Measurements from ENCODE around the gene GPALPP1. TPM values are rescaled to one million over a fixed set of nuclear protein-coding genes. Genes with fewer than 3 reads are reported as not detected.

Gene GPALPP1
- total RNA-seq, 1 donor from 2014 or later: 23.6 TPM

DNA sequence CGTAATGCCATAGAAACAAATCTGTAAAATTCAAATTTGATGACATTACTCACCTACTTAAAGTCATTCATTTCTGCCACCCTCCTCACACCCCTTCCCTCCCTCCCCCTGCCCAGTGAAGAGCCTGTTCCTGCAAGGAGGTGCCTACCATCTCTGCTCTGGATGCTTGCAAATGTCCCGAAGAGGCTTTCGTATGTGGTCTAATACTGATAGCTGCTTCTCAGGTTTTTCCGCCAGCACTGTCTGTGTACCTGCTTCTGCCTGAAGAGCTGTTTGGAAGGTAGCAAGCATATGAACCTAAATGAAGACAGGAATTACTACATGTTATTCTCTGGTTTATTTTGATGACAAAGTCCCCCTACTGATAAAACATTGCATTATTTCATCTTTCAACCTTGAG is 57.1 kb downstream of the GPALPP1 start:
- peak overlapping the region; percentile 53 for H3K4me3 ChIP-seq

GRCh38 chr13:45047394-45048310 is 58.3 kb downstream of the GPALPP1 start:
- H3K27ac ChIP-seq: no peak overlapping the region
- DNase-seq (peak; percentile 69), ATAC-seq (peak; percentile 92 to 95)
- no peaks in the 10 kb centered on the region for H3K27me3 ChIP-seq (ENCODE audit: low read depth)
- H3K4me3 ChIP-seq: peak overlapping the region; percentile 53
- H3K9me3 ChIP-seq: no peaks in the 10 kb centered on the region
- peaks cover 10% of the 10 kb centered on the region for H3K4me1 ChIP-seq
- intact Hi-C loops (cut with DNase I): loop anchor here (10.0 kb wide), 1 partner anchor 237 kb away; no protein-coding TSS in a partner anchor
- H3K36me3 ChIP-seq: no peaks in the 10 kb centered on the region
- TF ChIP-seq, protein P1, sequence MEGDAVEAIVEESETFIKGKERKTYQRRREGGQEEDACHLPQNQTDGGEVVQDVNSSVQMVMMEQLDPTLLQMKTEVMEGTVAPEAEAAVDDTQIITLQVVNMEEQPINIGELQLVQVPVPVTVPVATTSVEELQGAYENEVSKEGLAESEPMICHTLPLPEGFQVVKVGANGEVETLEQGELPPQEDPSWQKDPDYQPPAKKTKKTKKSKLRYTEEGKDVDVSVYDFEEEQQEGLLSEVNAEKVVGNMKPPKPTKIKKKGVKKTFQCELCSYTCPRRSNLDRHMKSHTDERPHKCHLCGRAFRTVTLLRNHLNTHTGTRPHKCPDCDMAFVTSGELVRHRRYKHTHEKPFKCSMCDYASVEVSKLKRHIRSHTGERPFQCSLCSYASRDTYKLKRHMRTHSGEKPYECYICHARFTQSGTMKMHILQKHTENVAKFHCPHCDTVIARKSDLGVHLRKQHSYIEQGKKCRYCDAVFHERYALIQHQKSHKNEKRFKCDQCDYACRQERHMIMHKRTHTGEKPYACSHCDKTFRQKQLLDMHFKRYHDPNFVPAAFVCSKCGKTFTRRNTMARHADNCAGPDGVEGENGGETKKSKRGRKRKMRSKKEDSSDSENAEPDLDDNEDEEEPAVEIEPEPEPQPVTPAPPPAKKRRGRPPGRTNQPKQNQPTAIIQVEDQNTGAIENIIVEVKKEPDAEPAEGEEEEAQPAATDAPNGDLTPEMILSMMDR (IDR thresholded peaks at IDR 0.05): peak; percentile 84

More for the DNA sequence above, 57.1 kb downstream of the GPALPP1 start:
- DNase-seq: no peak
- H3K9me3 ChIP-seq: no peaks in the 10 kb centered on the region
- intact Hi-C loops (cut with DNase I): loop anchor here (10.0 kb wide), 1 partner anchor 238 kb away; no protein-coding TSS in a partner anchor
- no peak overlapping the region for H3K27ac ChIP-seq
- no peaks in the 10 kb centered on the region for H3K27me3 ChIP-seq (ENCODE audit: low read depth)
- H3K4me1 ChIP-seq: peaks cover 10% of the 10 kb centered on the region
- TF ChIP-seq, protein P1 (IDR thresholded peaks at IDR 0.05): no peak
- no peaks in the 10 kb centered on the region for H3K36me3 ChIP-seq
- ATAC-seq: no peak

GRCh38 chr13:45048890-45049407 is 59.6 kb downstream of the GPALPP1 start:
- TF ChIP-seq, protein P1 (IDR thresholded peaks at IDR 0.05): no peak
- Histone ChIP-seq H3K4me1 (peaks cover 10% of the 10 kb centered on the region), H3K9me3 (no peaks in the 10 kb centered on the region), H3K27me3 (ENCODE audit: low read depth) (no peaks in the 10 kb centered on the region), H3K36me3 (no peaks in the 10 kb centered on the region), H3K4me3 (no peak overlapping the region), H3K27ac (no peak overlapping the region)
- DNase-seq (no peak), ATAC-seq (no peak)
- intact Hi-C loops (cut with DNase I): loop anchor here (10.0 kb wide), 1 partner anchor 236 kb away; no protein-coding TSS in a partner anchor

DNA sequence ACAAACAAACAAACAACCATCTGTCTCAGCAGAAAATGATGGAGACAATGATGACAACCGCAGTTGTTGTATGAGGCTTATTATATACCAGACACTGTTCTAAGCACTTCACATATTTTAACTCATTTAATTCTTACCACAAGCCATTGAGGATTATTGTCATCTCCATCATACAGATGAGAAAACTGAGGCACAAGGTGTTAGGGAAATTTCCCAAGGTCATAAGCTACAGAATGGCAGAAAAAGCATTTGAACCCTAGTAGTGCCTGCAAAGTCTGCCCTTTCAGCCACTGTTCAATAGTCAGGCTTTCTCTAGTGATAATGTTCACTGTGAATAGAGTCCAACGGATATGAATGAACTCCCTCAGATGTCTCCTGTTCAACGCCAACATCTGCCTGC is 60.1 kb downstream of the GPALPP1 start:
- H3K27ac ChIP-seq: no peak overlapping the region
- no peaks in the 10 kb centered on the region for H3K27me3 ChIP-seq (ENCODE audit: low read depth)
- H3K4me3 ChIP-seq: no peak overlapping the region
- DNase-seq: no peak
- intact Hi-C loops (cut with DNase I): loop anchor here (10.0 kb wide), 1 partner anchor 235 kb away; no protein-coding TSS in a partner anchor
- ATAC-seq: no peak
- peaks cover 10% of the 10 kb centered on the region for H3K4me1 ChIP-seq
- TF ChIP-seq, protein P1 (IDR thresholded peaks at IDR 0.05): no peak
- H3K9me3 ChIP-seq: no peaks in the 10 kb centered on the region
- no peaks in the 10 kb centered on the region for H3K36me3 ChIP-seq

- Histone ChIP-seq H3K27ac (no peak overlapping the region), H3K4me1 (peaks cover 25% of the 10 kb centered on the region), H3K36me3 (no peaks in the 10 kb centered on the region), H3K9me3 (no peaks in the 10 kb centered on the region), H3K27me3 (ENCODE audit: low read depth) (no peaks in the 10 kb centered on the region), H3K4me3 (no peak overlapping the region)
- intact Hi-C loops (cut with DNase I): no loop called here
- TF ChIP-seq, protein P1 (IDR thresholded peaks at IDR 0.05): no peak
- no peak for DNase-seq
- ATAC-seq: no peak
Measured at GRCh38 chr13:45051315-45051714, 62.0 kb downstream of the GPALPP1 start.
